Keratinocyte (primary cell): ENCODE results near the gene DACT1. TPM values are rescaled to one million over a fixed set of nuclear protein-coding genes. Genes with fewer than 3 reads are reported as not detected.
"Not testable (repeated sequence)": the region's sequence is repeated elsewhere in the genome, so short reads cannot be mapped to it uniquely, and the experiment has no call there.

Experiments used
- DNase-seq: peaks from one replicate; pipeline ENCODE4 v3.0.0-alpha.2; 2011; ENCODE audit warnings: low read depth, missing footprints, low spot score
- FAIRE-seq: peaks from 2 replicates; lab custom pipeline; 2011; peaks lifted over from hg19 to GRCh38; lab: Jason Lieb, UNC
- H2AFZ ChIP-seq: 2 replicates; pipeline ENCODE4 v1.6.0; 2012; ENCODE audit warnings: low read length, control low read depth, inconsistent platforms; ENCODE audit not compliant: control insufficient read depth
- H3K27ac ChIP-seq: 2 replicates; pipeline ENCODE4 v1.5.1; 2011; ENCODE audit warnings: low read length; ENCODE audit not compliant: control insufficient read depth, insufficient read depth
- H3K27me3 ChIP-seq: 3 replicates; pipeline ENCODE4 v1.6.0; 2011; ENCODE audit warnings: low read length; ENCODE audit not compliant: control insufficient read depth, insufficient read depth; ENCODE audit errors: extremely low read depth
- H3K36me3 ChIP-seq, 2 experiments: 2 replicates in 1 of 2; 3 replicates in 1 of 2; pipeline ENCODE4 v1.5.1; 2011; ENCODE audit warnings: low read length in 2 of 2, mild to moderate bottlenecking in 1 of 2; ENCODE audit not compliant: control insufficient read depth in 2 of 2, insufficient read depth in 2 of 2; ENCODE audit errors: extremely low read depth in 1 of 2
- H3K4me1 ChIP-seq: 3 replicates; pipeline ENCODE4 v1.5.1; 2011; ENCODE audit warnings: low read length; ENCODE audit not compliant: control insufficient read depth, insufficient read depth; ENCODE audit errors: extremely low read depth
- H3K4me2 ChIP-seq: 3 replicates; pipeline ENCODE4 v1.6.0; 2011; ENCODE audit warnings: low read depth, low read length; ENCODE audit not compliant: control insufficient read depth, insufficient read depth; ENCODE audit errors: extremely low read depth
- H3K4me3 ChIP-seq, 3 experiments: fragments of 200-600 bp in 1 of 3; sonication (generic) in 1 of 3; 2 replicates in 2 of 3; 3 replicates in 1 of 3; pipeline ENCODE4 v1.5.1; 2011 to 2016; ENCODE audit warnings: low read length in 3 of 3, mild to moderate bottlenecking in 3 of 3, control low read depth in 2 of 3, inconsistent platforms in 1 of 3, low read depth in 1 of 3, mixed read lengths in 1 of 3, mixed run types in 1 of 3, moderate library complexity in 1 of 3; ENCODE audit not compliant: control insufficient read depth in 2 of 3, insufficient read depth in 2 of 3; ENCODE audit errors: extremely low read depth in 1 of 3
- H3K79me2 ChIP-seq: 2 replicates; pipeline ENCODE4 v1.6.0; 2012; ENCODE audit warnings: low read length; ENCODE audit not compliant: control insufficient read depth, insufficient read depth
- H3K9ac ChIP-seq: 3 replicates; pipeline ENCODE4 v1.6.0; 2011; ENCODE audit warnings: low read length; ENCODE audit not compliant: control insufficient read depth, insufficient read depth; ENCODE audit errors: extremely low read depth
- H3K9me1 ChIP-seq: 3 replicates; pipeline ENCODE4 v1.6.0; 2011; ENCODE audit warnings: low read length; ENCODE audit not compliant: control insufficient read depth, insufficient read depth; ENCODE audit errors: extremely low read depth
- H3K9me3 ChIP-seq: 2 replicates; pipeline ENCODE4 v1.5.1; 2012; ENCODE audit warnings: low read depth, low read length; ENCODE audit not compliant: control insufficient read depth
- H4K20me1 ChIP-seq: 3 replicates; pipeline ENCODE4 v1.6.0; 2011; ENCODE audit warnings: low read length; ENCODE audit not compliant: control insufficient read depth, insufficient read depth; ENCODE audit errors: extremely low read depth
- EZH2 ChIP-seq: IDR thresholded peaks from one replicate; pipeline ENCODE4 v1.6.1; 2012; ENCODE audit warnings: inconsistent platforms, mild to moderate bottlenecking, low read length, moderate library complexity
- dilution Hi-C: fragments of 300-500 bp; cut with MboI; formaldehyde crosslinking; loops from one replicate; pipeline ENCODE4 v1.7.0; 2020; ENCODE audit warnings: low sequenced_read_pairs; ENCODE audit not compliant: extremely low pct_ligation_motif_present
- polyA minus RNA-seq, 3 experiments: library from RNA; depleted of rRNA, polyadenylated mRNA; stranded (reverse); fragments of >200 nt; gene quantifications; 1 replicate in 1 of 3; 2 replicates in 1 of 3; 3 replicates in 1 of 3; pipeline ENCODE4 v1.2.3, GENCODE V29; 2011
- polyA plus RNA-seq, 5 experiments: library from polyadenylated mRNA; depleted of rRNA in 3 of 5; stranded (reverse) in 3 of 5; stranded (forward) in 1 of 5; unstranded in 1 of 5; fragments of >200 nt; gene quantifications; 1 replicate in 1 of 5; 2 replicates in 3 of 5; 3 replicates in 1 of 5; pipeline versions ENCODE4 v1.2.1 to v1.2.3, GENCODE V29; 2011 to 2012; ENCODE audit warnings: missing spikeins in 2 of 5, low read depth in 1 of 5, low replicate concordance in 1 of 5
- TF ChIP-seq, protein P1 (sequence below), 3 experiments: IDR thresholded peaks in 1 of 3; conservative IDR thresholded peaks in 1 of 3; optimal IDR thresholded peaks in 1 of 3; 2 replicates in 2 of 3; 3 replicates in 1 of 3; pipeline versions ENCODE3 to v1.5.1; 2011; ENCODE audit warnings: low read length in 3 of 3, mild to moderate bottlenecking in 3 of 3, moderate library complexity in 2 of 3, control low read depth in 1 of 3, inconsistent platforms in 1 of 3; ENCODE audit not compliant: insufficient read depth in 2 of 3; ENCODE audit errors: extremely low read depth in 1 of 3

The DACT1 gene, protein sequence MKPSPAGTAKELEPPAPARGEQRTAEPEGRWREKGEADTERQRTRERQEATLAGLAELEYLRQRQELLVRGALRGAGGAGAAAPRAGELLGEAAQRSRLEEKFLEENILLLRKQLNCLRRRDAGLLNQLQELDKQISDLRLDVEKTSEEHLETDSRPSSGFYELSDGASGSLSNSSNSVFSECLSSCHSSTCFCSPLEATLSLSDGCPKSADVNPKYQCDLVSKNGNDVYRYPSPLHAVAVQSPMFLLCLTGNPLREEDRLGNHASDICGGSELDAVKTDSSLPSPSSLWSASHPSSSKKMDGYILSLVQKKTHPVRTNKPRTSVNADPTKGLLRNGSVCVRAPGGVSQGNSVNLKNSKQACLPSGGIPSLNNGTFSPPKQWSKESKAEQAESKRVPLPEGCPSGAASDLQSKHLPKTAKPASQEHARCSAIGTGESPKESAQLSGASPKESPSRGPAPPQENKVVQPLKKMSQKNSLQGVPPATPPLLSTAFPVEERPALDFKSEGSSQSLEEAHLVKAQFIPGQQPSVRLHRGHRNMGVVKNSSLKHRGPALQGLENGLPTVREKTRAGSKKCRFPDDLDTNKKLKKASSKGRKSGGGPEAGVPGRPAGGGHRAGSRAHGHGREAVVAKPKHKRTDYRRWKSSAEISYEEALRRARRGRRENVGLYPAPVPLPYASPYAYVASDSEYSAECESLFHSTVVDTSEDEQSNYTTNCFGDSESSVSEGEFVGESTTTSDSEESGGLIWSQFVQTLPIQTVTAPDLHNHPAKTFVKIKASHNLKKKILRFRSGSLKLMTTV
- polyA plus RNA-seq (0.10 to 0.19 TPM (median 0.18 TPM) in 3 replicates), polyA minus RNA-seq (0.03 TPM in 1 of 3 replicates, not detected in the others)
- polyA plus RNA-seq (2011; ENCODE audit: low read depth), result 0.06 TPM
- 0.18 and 0.46 TPM in 2 replicates for polyA plus RNA-seq (2011; cell fraction: cytosol; rRNA removed)
- 0.41 and 0.51 TPM in 2 replicates for polyA plus RNA-seq (2011; cell fraction: nucleus; rRNA removed)
- 0.21 and 0.26 TPM in 2 replicates for polyA plus RNA-seq (2012; ENCODE audit: low replicate concordance)
- polyA minus RNA-seq (2011; cell fraction: cytosol; rRNA and poly(A)+ RNA removed), result not detected
- 0.85 TPM in 1 of 2 replicates, not detected in the other for polyA minus RNA-seq (2011; cell fraction: nucleus; rRNA and poly(A)+ RNA removed)

DNA sequence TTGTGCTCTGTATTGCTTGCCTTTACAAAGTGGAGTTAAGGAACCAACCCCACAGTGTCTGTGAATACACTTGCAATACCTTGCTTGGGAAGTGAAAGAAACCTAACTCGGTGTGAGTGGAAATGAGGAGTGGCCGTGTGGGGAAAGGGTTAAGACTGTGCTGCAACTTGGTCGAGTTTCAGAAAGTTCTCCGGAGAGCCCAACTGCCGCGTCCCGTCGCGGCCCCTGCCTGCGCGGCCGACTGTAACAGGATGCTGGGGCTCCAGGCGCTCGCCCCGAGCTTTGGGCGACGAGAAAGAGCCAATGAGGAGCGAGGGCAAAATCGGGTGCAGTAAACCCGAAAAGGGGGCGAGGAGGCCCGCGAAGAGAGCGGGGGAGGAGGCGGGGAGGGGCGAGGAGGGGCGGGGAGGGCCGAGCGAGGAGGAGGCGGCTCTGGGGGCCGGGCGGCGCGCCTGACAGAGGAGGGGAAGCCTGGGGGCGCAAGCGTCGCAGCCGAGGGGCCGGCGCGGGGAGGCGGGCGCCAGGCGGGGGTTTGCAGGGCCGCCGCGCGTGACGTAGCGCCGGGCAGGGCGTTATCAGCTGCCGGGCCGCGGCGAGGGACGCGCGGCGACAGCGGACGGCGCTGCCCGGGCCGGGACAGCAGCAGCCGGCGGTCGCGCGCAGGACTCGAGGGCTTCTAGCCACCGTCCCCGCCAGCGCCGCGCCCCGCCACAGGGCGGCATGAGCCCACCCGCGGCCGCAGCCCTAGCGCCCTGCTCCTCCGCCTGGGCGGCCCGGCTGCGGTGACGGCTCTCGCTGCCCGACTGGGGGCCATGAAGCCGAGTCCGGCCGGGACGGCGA, at the start of gene DACT1:
Gene DACT1, plus strand, starts transcription at position 572 of the 840 bp plus-strand sequence. Its CDS starts 241 bp downstream, at position 813.
- TF ChIP-seq, protein P1, sequence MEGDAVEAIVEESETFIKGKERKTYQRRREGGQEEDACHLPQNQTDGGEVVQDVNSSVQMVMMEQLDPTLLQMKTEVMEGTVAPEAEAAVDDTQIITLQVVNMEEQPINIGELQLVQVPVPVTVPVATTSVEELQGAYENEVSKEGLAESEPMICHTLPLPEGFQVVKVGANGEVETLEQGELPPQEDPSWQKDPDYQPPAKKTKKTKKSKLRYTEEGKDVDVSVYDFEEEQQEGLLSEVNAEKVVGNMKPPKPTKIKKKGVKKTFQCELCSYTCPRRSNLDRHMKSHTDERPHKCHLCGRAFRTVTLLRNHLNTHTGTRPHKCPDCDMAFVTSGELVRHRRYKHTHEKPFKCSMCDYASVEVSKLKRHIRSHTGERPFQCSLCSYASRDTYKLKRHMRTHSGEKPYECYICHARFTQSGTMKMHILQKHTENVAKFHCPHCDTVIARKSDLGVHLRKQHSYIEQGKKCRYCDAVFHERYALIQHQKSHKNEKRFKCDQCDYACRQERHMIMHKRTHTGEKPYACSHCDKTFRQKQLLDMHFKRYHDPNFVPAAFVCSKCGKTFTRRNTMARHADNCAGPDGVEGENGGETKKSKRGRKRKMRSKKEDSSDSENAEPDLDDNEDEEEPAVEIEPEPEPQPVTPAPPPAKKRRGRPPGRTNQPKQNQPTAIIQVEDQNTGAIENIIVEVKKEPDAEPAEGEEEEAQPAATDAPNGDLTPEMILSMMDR (optimal IDR thresholded peaks at IDR 0.05 in 1 of 3, IDR thresholded peaks at IDR 0.05 in 1 of 3, conservative IDR thresholded peaks at IDR 0.05 in 1 of 3; ENCODE audit: extremely low read depth in 1 of 3, insufficient read depth in 2 of 3, low read length in 3 of 3), result no peak
- no peak for TF ChIP-seq EZH2
- Histone ChIP-seq H3K9me3 (no peaks in the 10 kb centered on the region), H3K36me3 (no peaks in the 10 kb centered on the region), H3K27me3 (peaks cover 39% of the 10 kb centered on the region), H3K27ac (no peak within 1 kb of the TSS), H2AFZ (peak within 1 kb of the TSS; percentile 43), H3K9ac (no peak within 1 kb of the TSS), H3K9me1 (no peaks in the 10 kb centered on the region), H3K4me1 (peaks cover 5% of the 10 kb centered on the region), H3K4me2 (peak within 1 kb of the TSS; percentile 86), H4K20me1 (peaks cover 2% of the 10 kb centered on the region), H3K79me2 (no peaks in the 10 kb centered on the region), H3K4me3 (peak within 1 kb of the TSS; percentile 40 to 73 (median 57))
- DNase-seq (no peak), FAIRE-seq (no peak)
- dilution Hi-C loops, result no loop called here

DNA sequence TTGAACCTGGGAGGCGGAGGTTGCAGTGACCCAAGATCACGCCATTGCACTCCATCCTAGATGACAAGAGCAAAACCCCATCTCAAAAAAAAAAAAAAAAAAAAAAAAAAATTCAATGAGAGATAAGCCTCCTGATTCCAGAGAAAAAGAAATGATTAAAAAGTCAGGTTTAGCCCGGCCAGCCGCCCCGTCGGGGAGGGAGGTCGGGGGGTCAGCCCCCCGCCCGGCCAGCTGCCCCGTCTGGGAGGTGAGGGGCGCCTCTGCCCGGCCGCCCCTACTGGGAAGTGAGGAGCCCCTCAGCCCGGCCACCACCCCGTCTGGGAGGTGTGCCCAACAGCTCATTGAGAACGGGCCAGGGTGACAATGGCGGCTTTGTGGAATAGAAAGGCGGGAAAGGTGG, 49.4 kb upstream of the DACT1 start:
- H3K9me1 ChIP-seq, H3K9me3 ChIP-seq, H3K4me2 ChIP-seq, DNase-seq, dilution Hi-C loops, H3K4me1 ChIP-seq, H3K27ac ChIP-seq, H4K20me1 ChIP-seq, H3K36me3 ChIP-seq, H2AFZ ChIP-seq, H3K79me2 ChIP-seq, H3K27me3 ChIP-seq, FAIRE-seq, H3K9ac ChIP-seq, H3K4me3 ChIP-seq: not testable (repeated sequence)
